NCI-H524 treated with DMSO at 0.1 percent for 48 hours (cell line): Measurements from ENCODE around the gene INA.
A peak's percentile ranks its signal among the peaks of the same experiment; 100 is the strongest.

ENCODE experiments used
- DNase-seq: peaks from one replicate; lab custom pipeline; 2025; lab: John Stamatoyannopoulos, UW

Gene INA

DNA sequence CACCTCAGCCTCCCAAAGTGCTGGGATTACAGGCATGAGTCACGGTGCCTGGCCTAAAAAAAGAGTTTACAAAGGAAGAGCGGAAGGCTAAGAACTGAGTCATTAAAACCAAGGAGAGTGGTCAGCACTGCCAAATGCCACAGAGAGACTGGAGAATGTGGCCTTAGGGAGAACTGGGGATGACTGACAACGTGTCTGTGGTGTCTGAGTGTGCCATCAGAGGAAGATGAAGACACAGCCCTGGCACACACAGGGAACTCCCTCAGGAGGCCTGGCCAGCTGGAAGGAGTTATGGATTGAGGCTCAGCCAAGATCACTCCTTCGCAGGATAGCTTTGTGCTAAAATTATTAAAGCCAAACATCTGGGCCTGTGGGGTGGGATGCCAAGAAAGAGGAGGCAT lies 3.9 kb upstream of the INA start:
- DNase-seq, result no peak

DNA sequence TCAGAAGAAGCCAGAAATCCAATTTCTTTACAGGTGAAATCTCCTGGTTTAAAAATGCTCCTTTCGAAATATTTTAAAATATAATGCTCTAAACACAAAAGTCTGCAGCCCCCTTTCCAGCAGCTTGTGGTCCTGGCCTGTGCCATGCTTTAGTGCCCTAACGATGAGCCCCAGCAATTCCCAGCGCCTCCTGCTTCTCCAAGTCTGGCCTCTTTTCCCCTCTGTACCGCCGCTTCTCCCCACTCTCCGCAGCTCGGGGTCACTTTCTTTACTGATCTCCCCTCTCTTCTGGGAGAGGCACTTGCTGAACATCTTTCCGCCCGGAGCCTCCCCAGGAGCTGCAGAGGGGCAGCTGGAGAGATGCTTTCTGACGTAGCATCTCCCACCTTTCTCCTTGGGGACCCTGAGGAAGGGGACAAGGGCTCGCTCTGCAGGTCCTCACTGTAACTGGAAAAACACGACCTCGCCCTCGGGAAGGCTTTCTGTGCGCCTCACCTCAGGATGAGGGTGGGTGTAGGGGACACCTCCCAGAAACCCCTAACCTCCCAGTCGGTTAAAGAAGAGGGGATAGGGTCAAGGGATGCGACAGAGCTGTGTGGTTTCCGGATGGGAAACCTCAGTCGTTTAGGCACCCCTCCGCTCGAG lies 565 bp upstream of the INA start:
- no peak for DNase-seq

DNA sequence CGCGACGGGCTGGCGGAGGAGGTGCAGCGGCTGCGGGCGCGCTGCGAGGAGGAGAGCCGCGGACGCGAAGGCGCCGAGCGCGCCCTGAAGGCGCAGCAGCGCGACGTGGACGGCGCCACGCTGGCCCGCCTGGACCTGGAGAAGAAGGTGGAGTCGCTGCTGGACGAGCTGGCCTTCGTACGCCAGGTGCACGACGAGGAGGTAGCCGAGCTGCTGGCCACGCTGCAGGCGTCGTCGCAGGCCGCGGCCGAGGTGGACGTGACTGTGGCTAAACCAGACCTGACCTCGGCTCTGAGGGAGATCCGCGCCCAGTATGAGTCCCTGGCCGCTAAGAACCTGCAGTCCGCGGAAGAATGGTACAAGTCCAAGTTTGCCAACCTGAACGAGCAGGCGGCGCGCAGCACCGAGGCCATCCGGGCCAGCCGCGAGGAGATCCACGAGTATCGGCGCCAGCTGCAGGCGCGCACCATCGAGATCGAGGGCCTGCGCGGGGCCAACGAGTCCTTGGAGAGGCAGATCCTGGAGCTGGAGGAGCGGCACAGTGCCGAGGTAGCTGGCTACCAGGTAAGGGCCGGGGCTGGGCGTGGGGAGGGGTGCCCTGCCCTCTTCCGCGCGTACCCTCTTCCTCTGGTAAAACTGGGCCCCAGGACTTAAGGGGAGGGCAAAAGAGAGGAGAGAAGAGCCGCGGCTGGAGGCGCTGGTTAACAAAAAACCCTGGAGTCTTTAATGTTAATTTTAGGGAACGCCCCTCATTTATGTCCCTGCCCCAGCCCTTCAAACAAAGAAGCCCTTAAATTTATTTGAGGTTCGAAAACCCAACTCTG lies 987 bp downstream of the INA start:
- no peak for DNase-seq

DNA sequence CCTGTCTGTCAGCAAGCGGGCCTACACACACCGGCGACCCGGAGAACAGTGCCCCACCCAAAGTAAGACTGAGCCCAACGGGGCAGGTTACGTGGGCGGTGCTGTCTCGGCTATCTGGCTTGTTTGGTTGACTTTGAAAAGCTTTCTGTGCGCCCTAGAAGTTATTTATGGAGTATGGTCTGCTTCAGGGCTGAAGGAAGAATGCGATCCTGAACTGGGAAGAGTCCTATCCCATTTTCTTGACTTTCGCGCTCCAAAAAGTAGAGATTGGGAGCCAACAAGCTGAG lies 1.5 kb downstream of the INA start:
- no peak for DNase-seq

DNA sequence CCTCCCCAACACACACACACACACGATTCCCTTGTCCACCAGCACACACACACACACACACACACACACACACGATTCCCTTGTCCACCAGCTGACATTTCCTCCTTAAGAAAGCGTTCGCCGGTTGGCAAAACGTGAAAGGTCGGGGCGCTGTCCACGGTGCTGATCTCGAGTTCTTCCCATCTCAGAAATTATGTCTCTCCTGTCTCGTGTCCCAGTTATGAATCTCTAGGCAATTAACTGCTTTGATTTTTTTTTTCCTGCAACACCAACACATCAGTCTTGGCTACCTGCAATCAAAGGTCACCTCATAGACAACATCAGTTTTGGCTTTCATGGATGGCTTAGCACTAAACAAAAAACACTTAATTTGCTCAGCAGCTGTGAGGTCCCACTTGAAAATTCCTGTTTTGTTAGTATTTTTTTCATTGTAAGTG lies 1.9 kb downstream of the INA start:
- no peak for DNase-seq

DNA sequence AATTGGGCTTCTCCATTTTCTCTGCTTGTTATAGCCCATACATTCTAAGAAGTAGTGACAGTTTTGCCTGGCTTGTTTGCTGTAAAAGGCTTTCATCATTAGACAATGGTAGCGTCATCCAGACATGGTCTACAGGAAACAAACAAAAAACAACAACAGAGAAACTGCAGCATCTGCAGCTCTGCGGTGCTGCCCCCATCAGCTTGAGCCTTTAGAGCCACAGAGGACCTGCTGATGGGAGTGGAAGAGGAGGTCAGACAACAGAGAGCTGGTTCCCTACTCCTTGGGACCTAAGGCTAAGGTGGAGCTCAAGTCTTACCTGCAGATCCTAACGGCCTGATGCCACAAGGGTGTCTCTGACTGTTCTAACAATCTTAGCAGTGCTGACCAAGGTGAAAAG lies 3.1 kb downstream of the INA start:
- DNase-seq, result no peak

DNA sequence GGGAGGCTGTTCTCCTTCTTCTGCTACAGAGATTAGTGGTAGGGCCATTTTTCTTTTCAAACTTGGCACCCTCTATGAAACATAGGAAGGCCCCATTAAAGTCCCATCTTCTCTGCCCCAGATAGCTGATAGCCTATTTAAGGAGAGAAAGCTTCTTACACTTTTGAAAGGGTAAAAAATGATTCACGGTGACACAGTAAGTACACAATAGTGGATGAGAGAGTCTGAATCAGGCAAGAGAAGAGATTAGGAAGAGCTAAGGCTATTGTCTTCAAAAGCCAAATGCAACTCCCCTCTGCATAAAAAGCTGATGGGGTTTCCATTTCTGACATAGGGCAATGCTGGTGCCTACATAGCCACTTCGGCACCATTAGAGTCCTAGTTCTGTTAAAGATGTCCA lies 3.6 kb downstream of the INA start:
- DNase-seq, result no peak

DNA sequence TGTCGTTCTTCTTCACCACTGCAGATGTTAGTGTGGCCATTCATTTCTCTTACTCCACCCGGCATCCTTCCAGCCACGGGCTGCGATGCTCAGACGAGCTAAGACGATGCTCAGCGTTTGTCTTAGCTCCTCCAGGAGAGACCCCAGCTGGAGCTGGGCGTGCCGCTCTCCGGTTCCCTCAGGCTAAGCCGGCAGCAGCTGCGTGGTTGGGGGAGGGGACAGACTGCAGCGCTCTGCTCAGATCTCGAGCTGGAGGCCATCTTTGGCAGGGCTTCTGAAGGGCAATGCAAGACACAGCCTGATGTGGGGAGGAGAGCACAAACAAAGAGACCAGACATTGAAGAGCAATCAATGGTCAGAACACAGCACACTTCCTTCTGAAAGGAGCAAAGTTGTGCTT lies 4.8 kb downstream of the INA start:
- peak; percentile 25 for DNase-seq

DNA sequence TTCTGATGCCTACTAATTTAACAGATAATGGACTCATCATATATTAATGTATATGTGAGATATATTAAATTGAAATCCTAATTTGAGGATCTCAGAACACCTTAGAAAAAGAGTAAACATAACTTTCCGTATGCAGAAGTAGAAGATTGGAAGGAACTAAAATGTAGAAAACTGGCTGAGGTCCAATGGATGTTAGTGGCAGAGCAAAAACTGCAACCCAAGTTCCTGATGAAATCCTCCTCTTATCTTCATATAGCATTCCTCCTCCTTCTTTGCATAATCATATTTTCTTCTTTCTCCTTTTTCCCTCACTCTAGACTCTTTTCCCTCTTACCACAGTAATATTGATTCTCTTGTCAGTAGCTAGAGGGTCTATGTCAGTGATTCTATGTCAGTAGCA lies 6.0 kb downstream of the INA start:
- DNase-seq, result no peak

DNA sequence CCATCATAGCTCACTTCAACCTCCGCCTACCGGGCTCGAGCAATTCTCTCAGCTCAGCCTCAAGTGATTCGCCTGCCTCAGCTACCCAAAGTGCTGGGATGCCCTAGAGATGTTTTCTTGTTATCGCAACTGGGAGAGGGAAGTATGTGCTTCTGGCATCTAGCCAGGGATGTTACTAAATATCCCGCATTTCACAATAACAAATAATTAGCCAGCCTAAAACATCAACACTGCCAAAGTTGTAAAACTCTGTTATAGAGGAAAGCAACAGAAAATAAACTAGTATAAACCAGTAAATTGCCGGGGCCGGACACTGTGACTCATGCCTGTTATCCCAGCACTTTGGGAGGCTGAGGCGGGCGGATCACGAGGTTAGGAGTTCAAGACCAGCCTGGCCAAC lies 7.2 kb downstream of the INA start:
- DNase-seq, result no peak

DNA sequence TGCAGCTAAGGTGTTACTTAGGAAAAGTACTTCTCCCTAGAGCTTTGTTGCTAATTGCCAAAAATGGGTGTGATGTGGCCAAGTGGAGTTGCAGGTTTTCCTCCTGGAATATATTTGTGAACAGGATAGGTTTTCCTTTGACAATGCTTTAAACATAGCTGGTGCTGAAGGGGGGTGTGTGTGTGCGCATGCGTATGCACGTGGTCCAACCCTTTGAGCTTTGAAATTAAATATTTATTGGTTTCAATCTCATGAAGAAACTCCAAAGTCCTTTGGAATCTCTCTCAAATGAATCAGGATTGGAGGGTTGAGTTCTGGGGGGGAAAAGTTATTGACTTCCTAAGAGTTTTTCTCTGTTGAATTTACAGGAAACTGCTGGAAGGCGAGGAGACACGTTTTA lies 11.1 kb downstream of the INA start:
- no peak for DNase-seq

DNA sequence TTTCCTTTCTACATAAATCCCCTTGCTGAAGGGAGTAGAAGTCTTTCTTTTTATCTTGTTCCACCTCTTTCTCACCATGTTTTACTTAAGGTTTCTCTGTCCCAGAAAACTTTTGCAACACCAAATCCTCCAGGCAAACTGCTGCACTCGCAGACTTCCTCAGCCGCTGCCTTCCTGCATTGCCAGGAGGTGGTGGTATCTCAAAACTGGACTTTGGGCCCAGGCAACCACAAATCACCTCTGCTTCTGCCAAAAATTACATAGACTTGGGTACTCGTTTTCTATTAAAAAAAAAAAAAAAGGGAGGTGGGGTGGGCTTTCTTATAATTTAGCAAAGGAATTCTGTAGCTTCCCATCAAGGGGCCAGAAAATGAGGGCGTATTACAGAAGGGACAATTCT lies 14.7 kb downstream of the INA start:
- no peak for DNase-seq

DNA sequence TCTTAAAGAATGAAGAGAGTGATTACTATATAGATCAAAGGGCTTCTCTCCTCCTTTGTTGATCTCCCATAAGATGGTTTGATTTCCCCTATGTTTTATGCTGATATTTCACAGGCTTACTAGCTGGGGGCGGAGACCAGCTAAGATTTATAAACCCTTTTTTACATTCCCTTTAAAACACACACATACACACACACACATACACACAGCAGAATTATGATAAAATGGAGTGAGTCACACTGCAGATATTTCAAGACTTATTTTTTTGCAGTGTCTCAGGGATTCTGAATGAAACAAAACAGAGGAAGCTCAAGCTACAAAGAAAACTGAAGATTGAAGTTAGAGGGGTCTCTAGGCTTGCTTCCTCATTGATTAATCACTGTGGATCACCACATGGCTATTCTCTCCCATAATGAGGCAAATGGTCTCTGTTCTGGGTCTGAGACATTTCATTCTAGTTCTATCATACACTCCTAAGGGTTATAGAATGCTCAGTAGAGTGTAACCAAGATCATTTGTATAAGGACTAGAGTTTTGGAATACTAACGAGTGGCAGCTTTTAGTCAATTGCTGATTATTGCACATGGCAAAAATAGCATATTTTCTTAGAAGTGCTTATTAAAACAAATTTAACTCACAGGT lies 18.6 kb downstream of the INA start:
- DNase-seq, result no peak

DNA sequence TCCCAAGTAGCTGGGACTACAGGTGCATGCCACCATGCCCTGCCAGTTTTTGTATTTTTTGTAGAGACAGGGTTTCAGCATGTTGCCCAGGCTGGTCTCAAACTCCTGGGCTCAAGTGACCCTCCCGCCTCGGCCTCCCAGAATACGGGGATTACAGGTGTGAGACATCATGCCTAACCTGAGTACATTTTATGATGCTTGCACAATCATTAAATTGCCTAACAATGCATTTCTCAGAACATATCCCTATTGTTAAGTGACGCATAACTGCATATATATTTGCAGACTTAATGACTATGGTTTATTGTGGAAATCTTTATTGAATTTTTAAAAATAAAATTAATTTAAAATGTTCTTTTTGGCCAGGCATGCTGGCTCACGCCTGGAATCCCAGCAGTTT lies 30.7 kb downstream of the INA start:
- DNase-seq, result no peak

DNA sequence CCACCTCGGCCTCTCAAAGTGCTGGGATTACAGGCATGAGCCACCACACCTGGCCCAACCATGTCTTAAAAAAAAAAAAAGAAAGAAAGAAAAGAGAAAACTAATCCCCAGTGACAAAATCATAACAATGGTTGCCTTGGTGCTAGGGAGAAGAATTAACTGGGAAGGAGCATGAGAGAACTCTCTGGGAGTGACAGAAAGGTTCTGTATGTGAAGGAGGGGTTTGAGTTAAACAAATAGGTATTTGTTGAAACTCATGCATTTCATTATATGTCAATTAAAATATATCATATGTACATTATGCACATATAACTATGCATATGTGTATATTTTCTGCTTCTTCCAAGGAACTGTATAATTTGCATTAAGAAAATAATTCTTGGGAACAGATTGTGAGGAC lies 33.3 kb downstream of the INA start:
- DNase-seq, result no peak

DNA sequence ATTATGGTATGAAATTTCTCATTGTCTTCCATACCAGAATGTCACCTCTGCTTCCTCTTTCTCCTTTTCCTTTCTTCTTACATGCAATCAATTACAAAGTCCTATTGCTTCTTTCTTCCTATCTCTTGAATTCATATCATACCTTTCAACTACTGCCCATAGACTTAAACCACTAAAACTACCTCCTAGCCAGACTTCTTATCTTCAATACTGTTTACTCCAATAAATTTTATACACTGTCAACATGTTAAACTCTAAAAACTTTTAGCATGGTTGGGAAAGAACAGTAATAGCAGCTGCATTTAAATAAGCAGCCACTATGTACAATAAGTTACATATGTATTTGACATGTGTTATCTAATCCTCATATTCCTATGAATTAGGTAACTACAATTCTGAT lies 39.1 kb downstream of the INA start:
- no peak for DNase-seq

DNA sequence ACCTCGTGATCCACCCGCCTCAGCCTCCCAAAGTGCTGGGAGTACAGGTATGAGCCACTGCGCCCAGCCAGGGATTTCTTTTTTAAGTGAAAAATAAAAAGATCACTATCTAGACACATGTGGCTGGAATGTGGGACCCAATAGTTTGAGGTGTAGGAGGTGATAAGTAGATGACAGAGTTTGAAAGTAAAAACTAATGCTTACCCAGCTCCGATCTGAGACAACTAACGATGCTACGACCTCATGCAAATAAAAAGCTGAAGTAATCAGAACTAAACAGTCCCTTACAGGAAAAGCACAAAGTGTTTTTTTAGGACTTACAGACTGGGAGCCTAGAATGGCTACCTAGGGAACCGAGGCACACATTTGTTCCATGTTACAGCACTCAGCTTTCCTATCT lies 51.0 kb downstream of the INA start:
- DNase-seq, result no peak

DNA sequence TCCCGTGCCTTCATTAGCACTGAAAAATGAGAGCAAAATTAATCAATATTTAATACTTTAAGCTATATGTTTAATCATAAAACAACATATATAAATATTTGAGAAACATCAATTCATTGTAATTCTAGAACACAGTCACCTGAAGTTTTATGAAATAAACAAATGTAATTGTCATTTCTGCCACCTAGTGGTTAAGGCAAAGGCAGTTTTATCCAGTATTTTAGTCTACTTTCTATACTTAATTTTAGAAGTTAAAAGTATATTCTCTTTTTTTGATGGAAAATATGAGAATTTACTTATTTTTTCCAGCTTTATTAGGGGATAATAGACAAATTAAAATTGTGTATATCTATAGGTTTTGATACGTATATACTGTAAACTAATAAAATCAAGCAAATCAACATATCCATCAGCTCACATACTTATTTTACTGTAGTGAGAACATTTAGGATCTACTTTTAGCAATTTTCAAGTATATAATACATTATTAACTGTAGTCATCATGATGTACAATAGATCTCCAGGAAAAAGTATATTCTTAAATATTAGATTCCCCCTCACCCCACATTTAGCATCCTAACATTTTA lies 57.1 kb downstream of the INA start:
- DNase-seq, result no peak

DNA sequence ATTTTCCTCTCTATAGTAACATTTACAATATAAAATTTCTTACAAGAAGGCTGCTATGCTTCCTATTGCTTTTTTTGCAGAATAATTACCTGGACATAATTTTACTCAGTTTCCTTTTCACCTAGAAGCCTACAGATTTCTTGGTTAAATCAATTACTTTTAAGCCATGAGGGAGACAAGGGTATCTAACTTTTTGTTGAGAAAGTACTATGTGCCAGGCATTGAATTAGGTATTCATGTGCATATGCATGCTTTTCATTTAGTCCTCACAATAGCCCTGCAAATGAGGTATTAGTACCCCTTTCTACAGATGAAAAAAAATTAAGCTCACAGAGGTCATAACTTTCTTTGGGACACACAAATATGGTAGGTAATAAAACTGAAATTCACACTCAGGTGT lies 57.6 kb downstream of the INA start:
- no peak for DNase-seq

DNA sequence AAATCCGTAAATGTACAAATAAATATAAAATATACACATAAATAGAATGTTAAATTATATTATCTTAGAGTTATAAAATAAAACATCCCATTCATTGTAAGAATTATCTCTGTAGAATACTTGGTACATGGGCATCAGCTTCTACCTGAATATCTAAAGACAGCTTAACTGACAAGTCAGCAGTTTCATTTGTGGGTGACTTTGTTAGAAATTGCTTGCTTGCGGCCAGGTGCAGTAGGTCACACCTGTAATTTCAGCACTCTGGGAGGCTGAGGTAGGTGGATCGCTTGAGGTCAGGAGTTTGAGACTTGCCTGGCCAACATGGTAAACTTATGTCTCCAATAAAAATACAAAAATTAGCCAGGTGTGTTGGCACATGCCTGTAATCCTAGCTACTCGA lies 59.4 kb downstream of the INA start:
- no peak for DNase-seq
